Smooth muscle cell of the brain vasculature (primary cell): ENCODE results near the gene C20orf96.
"Not testable (repeated sequence)": the region's sequence is repeated elsewhere in the genome, so short reads cannot be mapped to it uniquely, and the experiment has no call there.

ENCODE experiments used
- DNase-seq: peaks from one replicate; pipeline ENCODE4 v3.0.0-alpha.2; 2012; ENCODE audit warnings: low read depth, low spot score

Gene C20orf96

DNA sequence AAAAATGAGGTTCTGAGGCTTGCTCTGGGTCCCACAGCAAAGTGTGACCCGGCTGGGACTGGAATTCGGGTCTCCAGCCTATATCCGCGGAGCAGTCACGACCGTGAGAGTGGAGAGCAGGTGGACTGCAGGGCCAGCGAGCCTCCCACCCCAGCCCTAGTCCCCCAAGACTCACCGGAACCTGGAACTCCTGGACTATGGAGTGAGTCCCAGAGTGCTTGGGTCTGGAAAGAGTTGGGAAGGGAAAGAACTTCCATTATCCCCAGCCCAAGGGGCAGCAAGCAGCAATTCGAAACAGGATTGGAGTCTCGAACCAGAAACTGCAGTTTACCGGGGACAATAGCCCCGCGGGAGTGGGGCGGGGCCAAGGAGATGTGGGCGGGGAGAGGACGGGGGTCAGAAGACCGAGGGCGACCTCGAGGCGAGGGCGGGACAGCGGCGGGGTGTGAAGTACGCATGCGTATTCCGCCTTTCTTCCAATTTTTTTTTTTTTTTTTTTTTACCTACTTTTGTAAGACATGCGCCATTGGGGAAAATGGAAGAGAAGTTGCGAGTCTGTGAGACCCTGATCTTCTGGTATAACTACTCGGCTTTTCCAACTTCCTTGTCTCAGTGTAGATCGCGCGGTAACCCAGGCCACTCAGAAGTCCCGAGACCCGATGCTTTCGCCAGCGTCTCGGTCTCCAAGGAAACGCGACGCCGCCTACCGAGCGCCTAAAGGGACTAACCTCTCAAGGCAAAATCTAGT, at the start of gene C20orf96:
C20orf96 (minus strand) TSS at position 667 of the 748 bp plus-strand sequence; CDS start at position 527, 140 bp downstream.
- DNase-seq = peak; percentile 87

GRCh38 chr20:336040-336439, 45.5 kb upstream of the C20orf96 start:
- DNase-seq = not testable (repeated sequence)

DNA sequence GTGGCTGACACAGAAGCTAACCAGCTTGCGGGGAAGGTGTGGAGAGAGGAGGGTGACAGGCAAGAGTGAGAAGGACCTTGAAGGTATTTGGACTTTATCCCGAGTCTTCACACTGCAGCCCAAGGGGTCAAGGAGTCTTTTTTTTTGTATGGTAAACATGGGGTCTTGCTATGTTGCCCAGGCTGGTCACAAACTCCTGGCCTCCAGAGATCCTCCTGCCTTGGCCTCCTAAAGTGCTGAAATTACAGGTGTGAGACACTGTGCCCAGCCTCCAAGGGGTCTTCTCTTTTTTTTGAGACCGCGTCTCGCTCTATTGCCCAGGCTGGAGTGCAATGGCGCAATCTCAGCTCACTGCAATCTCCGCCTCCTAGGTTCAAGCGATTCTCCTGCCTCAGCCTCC, 44.0 kb upstream of the C20orf96 start:
- no peak for DNase-seq

DNA sequence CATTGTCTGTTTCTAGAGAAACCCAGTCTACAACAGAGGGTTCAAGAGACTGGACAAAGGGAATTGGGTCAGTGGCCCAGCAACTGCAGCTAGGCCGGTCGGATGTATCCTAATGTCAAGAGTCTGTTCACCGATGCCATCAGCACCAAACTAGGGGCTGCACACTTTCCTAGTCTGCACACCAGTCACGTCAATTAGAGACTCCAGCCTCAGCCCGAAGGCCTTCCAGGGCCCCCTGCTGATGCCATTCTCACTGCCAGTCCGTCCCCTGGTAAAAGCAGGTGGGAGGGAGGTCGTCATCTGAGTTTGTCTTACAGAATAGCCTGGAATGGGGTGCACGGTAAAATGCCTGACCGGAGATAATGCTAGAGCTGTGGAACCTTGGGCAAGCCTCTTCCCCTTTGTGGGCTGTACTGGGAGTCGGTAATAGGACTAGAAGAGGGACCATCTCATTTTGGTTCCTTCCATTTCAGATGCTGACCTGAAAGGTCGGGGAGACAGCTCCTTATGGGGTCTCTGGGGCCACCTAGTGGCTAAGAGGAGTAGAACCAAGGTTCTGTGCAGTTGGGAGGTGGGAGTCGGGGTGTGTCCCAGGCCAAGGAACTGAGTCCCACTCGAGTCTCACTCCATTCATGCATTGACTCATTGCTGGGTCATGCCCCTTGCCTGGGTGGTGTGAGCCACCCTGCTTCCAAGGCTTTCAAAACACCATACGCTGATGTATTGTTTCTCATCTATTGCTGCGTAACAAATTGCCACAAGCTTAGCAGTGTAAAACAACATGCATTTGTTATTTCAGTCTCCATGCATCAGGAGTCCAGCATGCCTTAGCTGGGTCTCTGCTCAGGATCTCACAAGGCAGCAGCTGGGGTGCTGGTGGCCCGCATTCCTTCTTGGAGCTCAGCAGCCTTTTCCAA, 39.9 kb upstream of the C20orf96 start:
- DNase-seq = no peak

- no peak for DNase-seq
These were observed 39.3 kb upstream of the C20orf96 start for GRCh38 chr20:329851-330232.

DNA sequence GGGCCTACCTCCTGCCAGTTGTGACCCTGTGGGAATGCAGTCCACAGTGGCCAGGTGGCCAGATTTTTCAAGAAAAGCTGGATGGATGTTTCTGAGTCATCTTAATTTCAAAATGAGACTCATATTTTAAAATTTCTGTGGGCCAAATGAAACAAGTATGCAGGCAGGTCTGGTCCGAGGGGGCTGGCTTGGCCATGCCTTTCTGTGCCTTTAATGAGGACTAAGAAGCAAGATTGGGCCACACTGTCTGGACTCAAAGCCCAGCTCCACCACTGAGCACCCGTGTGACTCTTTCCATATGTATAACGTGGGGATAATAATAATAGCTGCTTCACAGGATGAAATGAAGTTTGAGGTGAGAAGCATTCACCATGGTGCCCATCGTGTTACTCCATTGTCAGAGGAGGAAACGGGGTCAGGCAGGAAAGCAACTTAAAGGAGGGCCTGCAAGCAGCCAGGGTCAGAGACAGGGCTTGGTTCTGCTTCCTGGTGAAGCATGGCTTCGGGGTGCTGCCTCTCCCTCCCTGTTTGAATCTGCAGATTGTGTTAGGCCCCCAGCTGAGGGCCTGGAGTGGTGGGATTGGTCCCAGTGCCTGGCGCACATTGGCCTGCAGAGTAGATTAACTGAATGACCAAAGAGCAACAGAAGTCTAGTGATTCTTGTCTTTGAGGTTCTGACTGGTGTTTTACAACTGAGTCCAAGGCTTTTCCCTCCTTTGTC, 38.6 kb upstream of the C20orf96 start:
- DNase-seq = no peak

- DNase-seq = no peak
These were observed 37.8 kb upstream of the C20orf96 start for GRCh38 chr20:328027-328974.

DNA sequence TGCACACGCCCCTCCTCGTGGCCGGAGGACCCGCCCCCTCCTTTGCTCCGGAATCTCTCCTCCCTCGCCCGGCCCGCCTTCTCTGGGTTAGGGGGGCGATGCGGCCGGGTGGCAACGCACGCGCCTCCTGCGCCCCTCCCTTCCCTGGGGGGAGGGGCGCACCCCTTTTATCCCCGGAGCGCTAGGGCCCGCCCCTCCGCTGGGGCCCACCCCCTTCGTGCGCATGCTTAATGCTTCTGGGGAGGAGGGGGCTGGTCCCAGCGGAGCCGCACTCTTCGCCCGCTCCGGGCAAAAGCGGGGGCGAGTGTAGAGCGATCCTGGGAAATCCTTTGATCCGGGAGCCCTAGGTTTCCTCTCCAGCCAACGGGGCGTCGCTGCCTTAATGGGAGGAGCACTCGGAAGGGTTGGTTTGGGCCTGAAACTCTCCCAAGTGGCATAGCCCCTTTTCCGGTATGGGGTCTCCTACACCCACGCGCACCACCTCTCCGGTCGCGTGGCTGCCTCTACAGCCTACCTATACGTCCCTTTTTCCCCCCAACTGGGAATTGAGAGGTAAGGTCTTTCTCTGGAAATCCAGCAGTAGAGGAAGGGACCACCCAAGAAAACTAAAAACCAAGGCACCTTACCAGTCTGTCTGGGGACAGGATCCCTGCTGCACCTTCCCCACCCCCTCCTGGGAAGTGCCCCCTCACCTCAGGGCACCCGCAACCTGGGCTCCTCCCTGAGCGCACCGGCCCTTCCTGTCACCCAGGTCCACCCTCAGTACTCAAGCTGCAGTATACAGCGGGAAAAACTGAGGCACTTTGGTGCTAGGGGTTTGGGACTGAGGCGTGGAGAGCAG, 36.9 kb upstream of the C20orf96 start:
- peak; percentile 82 for DNase-seq

DNA sequence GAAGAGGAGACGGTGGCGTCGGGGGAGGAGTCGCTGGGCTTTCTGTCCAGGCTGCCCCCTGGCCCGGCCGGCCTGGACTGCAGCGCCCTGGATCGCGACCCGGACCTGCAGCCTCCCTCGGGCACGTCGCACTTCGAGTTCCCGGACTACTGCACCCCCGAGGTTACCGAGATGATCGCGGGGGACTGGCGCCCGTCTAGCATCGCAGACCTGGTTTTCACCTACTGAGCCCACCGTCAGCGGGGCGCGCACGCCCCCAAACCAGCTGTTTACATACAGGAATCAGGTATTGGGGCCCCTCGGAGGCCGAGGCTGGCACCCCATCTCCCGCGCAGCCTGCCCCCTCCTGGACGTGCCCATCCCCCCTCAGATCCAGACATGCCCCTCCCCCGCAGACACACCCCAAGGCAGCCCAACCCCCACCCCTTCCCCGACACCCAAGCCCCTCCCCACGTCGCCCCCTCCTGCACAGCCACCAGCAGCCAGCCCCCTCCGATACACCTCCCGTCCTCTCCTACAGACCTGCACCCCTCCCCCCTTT, 36.2 kb upstream of the C20orf96 start:
- no peak for DNase-seq

- DNase-seq = peak; percentile 36
These were observed 35.5 kb upstream of the C20orf96 start for GRCh38 chr20:325889-326644.

GRCh38 chr20:325045-325888, 34.7 kb upstream of the C20orf96 start, which contains the start of gene SOX12:
Gene SOX12, plus strand, starts transcription at chr20:325552. Its CDS starts 373 bp downstream, at chr20:325925.
- peak; percentile 83 for DNase-seq

GRCh38 chr20:324177-325044, 33.9 kb upstream of the C20orf96 start:
- peak; percentile 70 for DNase-seq

- DNase-seq = no peak
These were observed 25.9 kb upstream of the C20orf96 start for GRCh38 chr20:316316-317068.

DNA sequence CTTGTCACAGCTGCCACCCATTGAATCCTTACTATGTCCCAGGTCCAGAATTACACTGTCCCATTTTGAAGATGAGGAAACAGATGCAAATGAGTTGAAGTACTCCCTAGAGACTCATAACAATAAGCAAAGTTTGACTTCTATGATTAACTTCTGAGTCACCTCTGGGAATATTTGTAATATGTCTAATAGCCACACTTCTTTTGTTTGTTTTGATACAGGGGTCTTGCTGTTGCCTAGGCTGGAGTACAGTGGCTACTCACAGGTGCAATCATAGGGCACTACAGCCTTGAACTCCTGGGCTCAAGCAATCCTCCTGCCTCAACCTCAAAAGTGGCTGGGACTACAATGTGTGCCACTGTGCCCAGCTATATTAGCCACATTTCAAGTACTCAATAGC, 23.4 kb upstream of the C20orf96 start:
- no peak for DNase-seq

- DNase-seq = no peak
These were observed 22.9 kb upstream of the C20orf96 start for GRCh38 chr20:313402-313801.

GRCh38 chr20:312866-313265, 22.3 kb upstream of the C20orf96 start:
- no peak for DNase-seq
